ENCODE measurements around the gene TSPAN11.
A peak's percentile ranks its signal among the peaks of the same experiment; 100 is the strongest.

The TSPAN11 gene

DNA sequence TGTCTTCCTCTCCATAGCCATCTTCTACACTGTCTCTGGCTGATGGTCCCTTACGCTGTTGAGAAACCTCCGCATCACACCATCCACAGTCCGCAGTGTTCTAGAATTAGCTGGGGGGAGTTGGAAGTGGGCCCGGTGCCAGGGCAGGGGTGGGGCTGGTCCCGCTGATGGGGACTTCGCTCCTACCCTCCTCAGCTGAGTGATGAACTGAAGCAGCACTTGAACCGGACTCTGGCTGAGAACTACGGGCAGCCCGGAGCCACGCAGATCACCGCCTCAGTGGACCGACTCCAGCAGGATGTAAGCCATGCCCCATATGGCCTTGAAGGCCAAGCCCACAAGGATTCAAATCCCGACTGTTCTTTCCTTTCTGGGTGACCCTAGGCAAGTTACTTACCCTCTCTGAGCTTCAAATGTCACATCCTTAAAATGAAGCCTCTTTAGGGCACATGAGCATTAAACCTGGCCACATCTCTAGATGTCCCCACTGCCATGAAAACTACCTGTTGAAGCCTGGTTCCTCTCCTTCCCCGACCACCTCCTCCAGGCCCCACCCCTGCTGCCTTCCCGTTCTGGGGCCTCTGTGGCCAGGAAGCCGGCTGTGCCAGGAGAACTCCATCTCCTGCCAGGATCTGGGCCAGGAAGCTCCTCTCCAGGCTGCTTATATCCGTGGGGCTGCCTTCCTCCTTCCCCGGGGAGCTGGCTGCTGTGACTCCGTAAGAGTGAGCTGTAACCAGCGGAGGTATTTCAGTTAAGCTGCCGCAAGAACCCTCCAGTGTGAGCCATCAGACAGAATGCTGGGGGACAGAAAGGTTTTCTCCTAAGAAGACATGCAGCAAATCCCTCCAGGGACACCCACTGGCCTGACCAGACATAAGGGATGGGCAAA is 53.1 kb downstream of the TSPAN11 start:
- DNase-seq (ENCODE audit: low read depth in 2 of 2) = peak in 1 of 2 experiments; percentile 5

DNA sequence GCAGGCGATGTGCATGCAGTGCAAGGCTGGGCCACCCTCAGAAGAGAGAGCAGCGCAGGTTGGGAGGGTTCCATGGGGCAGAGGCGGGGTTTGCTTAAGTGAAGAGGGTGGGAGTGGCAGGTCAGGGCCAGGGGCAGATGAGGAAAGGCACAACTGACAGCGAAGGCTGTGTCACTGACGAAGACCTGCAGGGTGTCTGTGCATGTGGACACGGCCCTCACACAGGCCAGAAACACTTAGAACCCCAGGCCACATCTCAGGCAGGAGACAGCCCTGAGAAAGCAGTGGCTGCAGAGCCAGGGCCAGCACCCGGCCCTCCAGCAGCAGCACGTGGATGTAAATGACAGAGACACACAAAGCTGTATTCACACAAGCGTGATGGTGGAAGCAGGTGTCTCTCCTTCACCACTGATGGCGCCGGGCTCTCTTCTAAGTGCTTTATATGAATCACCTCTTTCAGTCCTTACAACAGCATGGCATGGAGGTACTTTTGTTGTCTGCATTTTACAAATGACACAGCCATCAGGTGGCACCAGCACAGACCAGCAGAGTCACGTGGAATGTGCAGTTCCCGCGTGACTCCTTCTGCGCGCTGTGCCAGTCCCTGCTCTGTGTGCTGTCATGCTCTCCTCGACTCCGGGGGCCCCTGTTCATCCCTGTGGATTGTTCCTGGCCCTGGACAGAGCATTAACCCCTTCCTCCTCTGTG is 54.6 kb downstream of the TSPAN11 start:
- no peak for DNase-seq (ENCODE audit: low read depth in 2 of 2)

DNA sequence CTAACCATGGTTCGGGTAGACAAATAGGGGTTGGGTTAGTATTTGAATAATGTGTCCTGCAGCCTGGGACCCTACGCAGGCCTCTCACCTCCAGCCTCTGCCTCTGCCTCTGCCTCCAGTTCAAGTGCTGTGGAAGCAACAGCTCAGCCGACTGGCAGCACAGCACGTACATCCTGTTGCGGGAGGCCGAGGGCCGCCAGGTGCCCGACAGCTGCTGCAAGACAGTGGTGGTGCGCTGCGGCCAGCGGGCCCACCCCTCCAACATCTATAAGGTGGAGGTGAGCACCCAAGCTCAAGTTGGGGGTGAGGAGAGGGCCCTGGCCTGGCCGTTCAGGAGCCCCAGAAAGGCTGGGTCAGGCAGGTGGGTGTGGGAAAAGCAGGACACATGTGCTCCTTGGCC is 55.9 kb downstream of the TSPAN11 start:
- no peak for DNase-seq (ENCODE audit: low read depth in 2 of 2)

DNA sequence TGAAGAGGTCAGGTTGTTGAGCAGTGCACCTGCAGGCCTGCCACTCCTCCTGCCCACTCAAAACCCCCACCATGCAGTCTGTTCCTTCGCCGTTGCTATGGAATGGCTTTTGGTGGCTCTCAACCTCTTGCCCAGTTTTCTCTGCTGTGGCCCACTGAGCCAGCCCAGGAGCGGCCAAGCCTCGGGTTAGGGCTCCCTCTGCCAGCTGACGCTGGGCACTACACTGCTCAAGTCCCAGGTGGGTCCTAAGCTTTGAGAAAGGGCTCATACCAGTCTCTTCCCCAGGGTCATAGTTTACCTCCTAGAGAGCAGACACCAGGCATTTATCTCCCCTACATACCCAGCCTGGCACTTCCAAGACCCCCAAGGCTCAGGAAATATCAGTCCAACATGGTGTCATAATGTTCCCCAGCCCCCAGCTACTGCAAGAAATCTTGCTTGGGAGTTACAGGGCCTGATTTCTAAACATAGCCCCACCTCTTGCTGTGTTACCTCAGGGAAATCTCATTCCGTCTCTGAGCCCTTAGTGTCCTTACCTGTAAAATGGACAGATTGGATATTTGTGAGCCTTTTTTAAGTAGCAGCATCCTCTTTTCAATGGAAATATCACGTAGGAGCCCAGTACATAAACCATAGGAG is 59.4 kb downstream of the TSPAN11 start:
- DNase-seq (ENCODE audit: low read depth in 2 of 2) = peak in 1 of 2 experiments; percentile 6

GRCh38 chr12:30988086-30988485 is 61.5 kb downstream of the TSPAN11 start:
- DNase-seq (ENCODE audit: low read depth in 2 of 2) = no peak

DNA sequence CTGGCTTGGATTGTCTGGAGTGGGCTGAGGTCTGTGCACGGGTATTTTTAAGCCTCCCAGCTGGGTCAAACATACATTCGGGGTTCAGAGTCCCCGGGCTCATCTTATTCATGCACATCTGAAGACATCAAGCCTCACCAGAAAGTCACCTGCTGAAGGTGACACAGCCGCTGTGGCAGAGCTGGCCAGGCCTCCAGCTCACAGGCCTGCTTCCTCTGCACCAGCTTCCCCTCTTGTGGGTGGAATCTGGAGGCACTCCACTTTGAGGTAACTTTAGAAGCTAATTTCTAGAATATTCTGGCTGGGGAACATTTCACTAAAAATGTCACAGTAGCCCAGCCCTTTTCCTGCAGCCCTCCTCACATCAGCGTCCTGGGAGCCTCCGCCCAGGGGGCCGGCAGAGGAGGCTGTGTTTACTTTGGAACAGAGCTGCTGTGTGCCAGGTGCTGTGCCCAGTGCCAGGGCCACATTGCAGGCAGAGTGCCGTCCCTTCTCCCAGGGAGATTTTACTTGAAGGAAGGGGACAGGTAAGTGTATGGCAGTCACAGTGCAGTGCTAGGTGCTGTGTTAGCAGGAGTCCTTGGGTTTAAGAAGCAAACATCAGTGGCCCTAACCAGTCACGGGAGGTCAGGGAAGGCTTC is 62.2 kb downstream of the TSPAN11 start:
- DNase-seq (ENCODE audit: low read depth in 2 of 2) = no peak

DNA sequence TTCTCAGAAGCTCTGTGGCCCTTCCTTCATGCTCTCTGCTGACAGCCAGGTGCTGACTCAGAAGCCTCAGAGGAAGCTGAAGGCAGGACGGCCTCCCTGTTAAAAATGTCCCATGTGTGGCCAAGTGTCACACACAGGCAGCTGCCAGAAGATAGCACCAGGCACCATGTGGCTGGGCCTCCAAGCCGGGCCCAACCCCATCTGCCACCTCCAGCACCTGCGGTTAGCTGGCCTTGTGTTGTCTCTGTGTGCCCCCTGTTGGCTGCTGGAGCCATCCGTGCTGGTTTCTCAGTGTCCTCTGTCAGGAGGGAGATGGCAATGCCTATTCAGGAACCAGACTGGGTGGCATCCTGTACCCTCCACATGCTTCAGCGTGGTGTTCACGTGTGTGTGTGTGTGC is 63.2 kb downstream of the TSPAN11 start:
- no peak for DNase-seq (ENCODE audit: low read depth in 2 of 2)

GRCh38 chr12:30990316-30990715 is 63.8 kb downstream of the TSPAN11 start:
- DNase-seq (ENCODE audit: low read depth in 2 of 2) = no peak

DNA sequence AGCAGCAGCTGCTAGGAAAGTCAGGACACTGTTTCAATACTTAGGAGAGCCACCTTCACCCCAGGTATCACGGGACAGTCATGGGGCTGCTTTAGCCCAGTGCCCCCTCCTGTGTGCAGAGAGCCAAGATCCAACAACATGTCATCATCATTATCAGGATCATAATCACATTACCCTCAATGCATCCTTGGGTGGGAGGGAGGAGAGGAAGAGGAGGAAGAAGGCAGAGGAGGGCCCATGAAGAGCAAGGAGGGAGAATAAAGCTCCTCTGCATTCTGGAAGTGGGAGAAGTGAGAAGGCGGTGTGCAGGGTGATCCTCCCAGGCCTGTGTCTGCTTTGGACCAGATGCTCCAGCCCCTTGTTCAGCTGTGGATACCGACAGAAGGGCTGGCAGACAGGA is 64.2 kb downstream of the TSPAN11 start:
- DNase-seq (ENCODE audit: low read depth in 2 of 2) = no peak

DNA sequence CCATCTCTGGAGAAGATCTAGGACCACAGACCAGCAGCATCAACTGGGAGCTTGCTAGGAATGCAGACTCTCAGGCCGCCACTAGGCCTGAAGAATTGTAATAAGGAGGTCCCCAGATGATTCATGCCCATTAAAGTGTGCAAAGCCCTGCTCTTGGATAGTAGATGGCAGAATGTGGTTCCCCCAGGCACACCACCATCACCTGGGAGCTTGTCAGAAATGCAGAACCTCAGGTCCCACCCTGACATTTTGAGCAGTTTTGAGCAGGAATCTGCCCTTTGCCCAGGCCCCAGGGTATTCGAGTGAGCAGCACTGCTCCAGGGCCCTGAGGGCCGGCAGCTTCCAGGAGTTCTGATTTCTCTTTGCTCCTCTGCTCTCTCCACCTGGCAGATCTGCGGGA is 64.9 kb downstream of the TSPAN11 start:
- DNase-seq (ENCODE audit: low read depth in 2 of 2) = no peak

DNA sequence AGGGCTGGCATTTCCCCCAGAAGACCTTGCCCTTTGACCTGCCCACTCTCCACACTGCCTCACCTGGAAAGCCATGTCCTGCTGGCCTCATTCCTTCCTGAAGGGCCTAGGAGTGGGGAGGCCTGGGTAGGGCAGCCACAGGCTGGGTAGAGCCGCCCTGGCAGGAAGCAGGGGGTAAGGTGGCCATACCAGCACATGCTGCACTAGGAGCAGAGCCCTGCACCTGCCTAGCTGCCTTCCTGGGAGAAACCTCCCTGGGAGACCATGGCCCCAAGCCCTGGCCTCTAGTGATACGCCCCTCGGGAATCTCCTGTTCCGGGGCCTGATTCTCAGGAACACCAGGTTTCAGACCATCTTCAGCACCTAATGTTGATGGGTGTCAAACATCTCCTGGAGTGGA is 65.8 kb downstream of the TSPAN11 start:
- no peak for DNase-seq (ENCODE audit: low read depth in 2 of 2)

GRCh38 chr12:30993766-30994165 is 67.2 kb downstream of the TSPAN11 start:
- no peak for DNase-seq (ENCODE audit: low read depth in 2 of 2)

- no peak for DNase-seq (ENCODE audit: low read depth in 2 of 2)
Measured at GRCh38 chr12:30994274-30994673, 67.7 kb downstream of the TSPAN11 start.

DNA sequence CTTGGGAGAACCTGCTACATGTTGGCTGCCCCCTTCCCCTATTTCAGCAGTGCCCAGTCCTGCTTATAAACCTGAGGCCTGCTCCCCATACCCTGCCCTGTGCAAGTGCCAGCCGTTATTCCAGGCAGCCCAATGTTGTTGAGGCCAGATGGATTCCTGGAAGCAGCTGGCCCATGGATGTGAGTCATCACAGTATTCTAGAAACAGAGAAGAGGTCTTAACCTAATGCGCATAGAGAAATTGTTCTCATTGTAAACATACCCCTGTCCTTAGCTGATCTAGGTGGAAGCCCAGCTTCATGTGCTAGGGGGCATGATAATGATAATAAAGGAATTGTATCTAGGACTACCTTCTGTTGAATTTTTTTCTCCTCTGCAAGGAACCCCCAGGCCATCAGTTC is 69.7 kb downstream of the TSPAN11 start:
- DNase-seq (ENCODE audit: low read depth in 2 of 2) = no peak

- DNase-seq (ENCODE audit: low read depth in 2 of 2) = no peak
Measured at GRCh38 chr12:30996752-30997151, 70.2 kb downstream of the TSPAN11 start.

GRCh38 chr12:30997685-30998440 is 71.3 kb downstream of the TSPAN11 start:
- DNase-seq (ENCODE audit: low read depth in 2 of 2) = no peak

GRCh38 chr12:30999011-30999410 is 72.5 kb downstream of the TSPAN11 start:
- no peak for DNase-seq (ENCODE audit: low read depth in 2 of 2)

DNA sequence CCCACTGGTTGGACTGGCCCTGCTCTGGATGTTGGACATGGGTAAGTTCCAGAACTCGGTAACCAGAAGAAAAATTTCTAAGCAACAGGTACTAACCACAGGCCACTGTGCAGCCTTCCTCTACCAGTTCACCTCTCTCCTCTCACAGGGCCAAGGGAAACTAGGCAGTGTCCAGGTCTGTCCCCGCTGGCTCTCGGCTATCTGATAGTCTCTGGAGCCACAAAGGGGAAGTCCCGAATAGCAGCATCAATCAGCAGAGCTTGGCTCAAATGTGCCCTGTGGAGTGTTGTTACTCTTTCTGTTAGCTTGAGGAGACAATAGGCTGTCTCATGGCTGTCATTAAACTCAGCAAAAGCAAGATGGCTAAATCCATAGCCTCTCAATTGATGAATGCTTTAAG is 73.2 kb downstream of the TSPAN11 start:
- no peak for DNase-seq (ENCODE audit: low read depth in 2 of 2)

DNA sequence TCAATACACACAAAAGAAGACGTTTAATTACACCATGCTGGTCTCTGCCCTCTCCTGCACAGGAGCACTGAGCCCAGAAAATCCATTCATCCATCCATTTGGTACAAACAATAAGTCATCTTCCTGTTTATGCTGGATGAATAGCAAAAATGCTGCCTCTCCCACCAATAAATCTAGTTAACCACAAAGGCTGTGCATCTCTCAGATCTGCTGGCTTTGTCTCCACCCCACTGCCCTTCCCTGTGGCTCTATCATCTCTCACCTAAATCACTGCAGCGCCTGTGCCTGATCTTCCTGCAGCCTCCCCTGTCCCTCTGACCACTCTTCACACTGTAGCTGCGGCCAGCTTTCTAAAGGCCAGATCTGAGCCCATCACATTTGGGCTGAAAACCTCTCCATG is 74.2 kb downstream of the TSPAN11 start:
- DNase-seq (ENCODE audit: low read depth in 2 of 2) = no peak

DNA sequence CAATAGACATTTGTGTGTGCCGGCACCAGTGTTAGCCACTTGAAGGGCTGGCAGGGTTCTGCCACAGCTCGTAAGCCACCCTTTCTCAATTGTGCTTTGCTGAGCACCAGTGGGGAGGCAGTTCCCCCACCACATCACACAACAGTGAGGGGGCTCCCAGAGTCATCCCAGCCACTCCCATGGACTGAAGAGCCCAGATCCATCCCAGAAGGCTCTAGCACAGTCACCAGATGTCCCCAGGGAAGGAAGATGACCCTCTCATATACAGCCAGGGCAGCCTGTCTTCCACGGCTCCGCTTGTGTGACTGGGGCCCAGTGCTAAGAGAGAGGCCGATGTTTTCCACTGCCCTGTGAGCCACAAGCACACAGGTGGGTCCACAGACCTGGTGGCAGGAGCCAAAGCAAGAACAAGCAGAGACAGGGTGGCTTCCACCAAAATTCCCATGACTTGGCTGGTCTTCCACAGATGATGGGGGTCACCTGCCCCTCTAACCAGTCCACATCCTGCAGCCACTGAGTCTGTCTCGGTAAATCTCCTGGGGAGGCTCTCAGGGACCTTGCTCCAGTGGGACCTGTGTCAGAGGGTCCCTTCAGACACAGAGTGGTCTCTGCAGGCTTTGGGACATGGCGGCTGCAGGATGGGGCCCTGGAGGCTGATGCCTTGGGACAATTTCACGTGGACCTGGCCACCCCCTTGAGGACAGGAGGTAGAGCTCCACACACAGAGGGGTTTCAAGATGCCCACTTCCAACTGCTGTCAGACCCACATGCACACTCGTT is 75.2 kb downstream of the TSPAN11 start:
- no peak for DNase-seq (ENCODE audit: low read depth in 2 of 2)

DNA sequence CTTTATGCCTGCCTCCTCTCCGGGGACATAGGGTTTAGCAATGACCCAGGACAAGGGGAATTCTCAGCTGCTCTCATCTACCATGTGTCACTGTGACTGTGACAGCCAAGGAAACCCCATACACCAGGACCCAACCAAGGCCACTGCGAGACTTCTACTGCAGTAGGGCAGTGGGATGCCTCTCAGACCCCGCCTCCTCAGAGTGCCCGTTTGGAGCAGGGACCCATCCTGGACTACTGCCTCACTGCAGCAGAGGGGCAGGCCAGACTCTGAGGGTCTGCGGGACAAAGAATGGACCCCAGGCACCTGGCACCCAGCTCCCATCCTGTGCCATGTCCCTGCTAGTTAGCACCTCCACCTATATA is 75.8 kb downstream of the TSPAN11 start:
- DNase-seq (ENCODE audit: low read depth in 2 of 2) = no peak

Data from fibroblast of skin of left biceps (primary cell).